Tibial artery (tissue), 4 donors: ENCODE measurements around the gene CCDC27.

Experiments used
- DNase-seq, 2 donors: peaks; one replicate each; pipeline ENCODE4 v3.0.0-alpha.2; 2019
- H3K27ac ChIP-seq, 2 donors: fragments of 200-600 bp; sonication (generic) in 1 of 2; 1 replicate in 1 of 2; 2 replicates in 1 of 2; pipeline ENCODE4 v1.5.1; 2018 to 2019; ENCODE audit warnings: mild to moderate bottlenecking in 1 of 2
- H3K27me3 ChIP-seq, 2 donors: fragments of 200-600 bp; sonication (generic) in 1 of 2; one replicate each; pipeline versions ENCODE4 v1.5.1 to v1.6.0; 2016 to 2019
- H3K36me3 ChIP-seq, 3 donors: fragments of 200-600 bp; sonication (generic) in 2 of 3; one replicate each; pipeline ENCODE4 v1.5.1; 2016 to 2019; ENCODE audit warnings: mild to moderate bottlenecking in 2 of 3
- H3K4me1 ChIP-seq, 4 donors: fragments of 200-600 bp; sonication (generic) in 2 of 4; 1 replicate in 3 of 4; 2 replicates in 1 of 4; pipeline ENCODE4 v1.5.1; 2016 to 2019
- H3K4me3 ChIP-seq, 2 donors: fragments of 200-600 bp; sonication (generic) in 1 of 2; 1 replicate in 1 of 2; 2 replicates in 1 of 2; pipeline ENCODE4 v1.5.1; 2018 to 2019; ENCODE audit warnings: mild to moderate bottlenecking in 2 of 2
- H3K9me3 ChIP-seq, 3 donors: fragments of 200-600 bp; sonication (generic) in 1 of 3; one replicate each; pipeline ENCODE4 v1.5.1; 2016 to 2019
- CTCF ChIP-seq, 2 experiments: fragments of 200-600 bp in 1 of 2; fragments of 450-650 bp in 1 of 2; IDR thresholded peaks; one replicate each; pipeline ENCODE4 v1.5.1; 2017 to 2019; ENCODE audit warnings: antibody characterized with exemption in 2 of 2, mild to moderate bottlenecking in 1 of 2, moderate library complexity in 1 of 2
- intact Hi-C: fragments of 100-400 bp; cut with DNase I; formaldehyde crosslinking; loops from one replicate; pipeline ENCODE4 v1.15.0; 2023; ENCODE audit warnings: low total_unique reads

Gene CCDC27

GRCh38 chr1:3777647-3778589 is 25.7 kb downstream of the CCDC27 start:
- H3K4me1 ChIP-seq, result peaks cover 0 to 31% (median 9%) of the 10 kb centered on the region in 4 donors
- no peak for TF ChIP-seq CTCF (IDR thresholded peaks at IDR 0.05)
- H3K4me3 ChIP-seq, result no peak overlapping the region
- no peak overlapping the region for H3K27ac ChIP-seq
- no peaks in the 10 kb centered on the region for H3K9me3 ChIP-seq
- no peaks in the 10 kb centered on the region for H3K27me3 ChIP-seq
- intact Hi-C loops, result no loop called here
- DNase-seq, result no peak
- H3K36me3 ChIP-seq, result peaks cover 35 to 46% (median 43%) of the 10 kb centered on the region in 3 donors

GRCh38 chr1:3778590-3779264 is 26.5 kb downstream of the CCDC27 start:
- no peak overlapping the region for H3K27ac ChIP-seq
- intact Hi-C loops, result no loop called here
- no peak for DNase-seq
- H3K27me3 ChIP-seq, result no peaks in the 10 kb centered on the region
- H3K9me3 ChIP-seq, result no peaks in the 10 kb centered on the region
- no peak for TF ChIP-seq CTCF (IDR thresholded peaks at IDR 0.05)
- H3K4me3 ChIP-seq, result no peak overlapping the region
- peaks cover 0 to 22% (median 2%) of the 10 kb centered on the region in 4 donors for H3K4me1 ChIP-seq
- H3K36me3 ChIP-seq, result peaks cover 41 to 54% (median 51%) of the 10 kb centered on the region in 3 donors

GRCh38 chr1:3779265-3779911 is 27.1 kb downstream of the CCDC27 start:
- Histone ChIP-seq H3K36me3 (peaks cover 48 to 61% (median 58%) of the 10 kb centered on the region in 3 donors), H3K9me3 (no peaks in the 10 kb centered on the region), H3K27me3 (no peaks in the 10 kb centered on the region), H3K4me1 (peaks cover 0 to 16% (median 0%) of the 10 kb centered on the region in 4 donors), H3K4me3 (no peak overlapping the region), H3K27ac (no peak overlapping the region)
- no peak for DNase-seq
- TF ChIP-seq CTCF (IDR thresholded peaks at IDR 0.05), result no peak
- intact Hi-C loops, result no loop called here

GRCh38 chr1:3779912-3780416 is 27.7 kb downstream of the CCDC27 start:
- H3K9me3 ChIP-seq, result no peaks in the 10 kb centered on the region
- intact Hi-C loops, result no loop called here
- DNase-seq, result no peak
- H3K27me3 ChIP-seq, result no peaks in the 10 kb centered on the region
- H3K4me3 ChIP-seq, result no peak overlapping the region
- peaks cover 0 to 10% (median 0%) of the 10 kb centered on the region in 4 donors for H3K4me1 ChIP-seq
- H3K27ac ChIP-seq, result no peak overlapping the region
- no peak for TF ChIP-seq CTCF (IDR thresholded peaks at IDR 0.05)
- peaks cover 53 to 66% (median 64%) of the 10 kb centered on the region in 3 donors for H3K36me3 ChIP-seq

- DNase-seq, result no peak
- Histone ChIP-seq H3K9me3 (no peaks in the 10 kb centered on the region), H3K36me3 (peaks cover 63 to 76% (median 73%) of the 10 kb centered on the region in 3 donors), H3K27me3 (no peaks in the 10 kb centered on the region), H3K27ac (no peak overlapping the region), H3K4me1 (peaks cover 0 to under 1% (median 0%) of the 10 kb centered on the region in 4 donors), H3K4me3 (no peak overlapping the region)
- intact Hi-C loops, result no loop called here
- no peak for TF ChIP-seq CTCF (IDR thresholded peaks at IDR 0.05)
Observed at GRCh38 chr1:3780901-3781300, 28.7 kb downstream of the CCDC27 start.
